Measurements from ENCODE around the gene MARVELD1. TPM values are rescaled to one million over a fixed set of nuclear protein-coding genes. Genes with fewer than 3 reads are reported as not detected.
A peak's percentile ranks its signal among the peaks of the same experiment; 100 is the strongest.

MARVELD1 gene
- total RNA-seq, 4 donors from 2014 or later, result 16.7 to 23.0 (median 21.3) TPM

- TF ChIP-seq CTCF (IDR thresholded peaks at IDR 0.05), result no peak
- ATAC-seq (ENCODE audit: low FRiP score) (peak; percentile 83), DNase-seq (ENCODE audit: low spot score) (no peak)
These were observed 10.9 kb downstream of the MARVELD1 start for GRCh38 chr10:97724341-97724941.

- ATAC-seq (ENCODE audit: low FRiP score) (peak; percentile 79), DNase-seq (ENCODE audit: low spot score) (no peak)
- no peak for TF ChIP-seq CTCF (IDR thresholded peaks at IDR 0.05)
These were observed 13.2 kb downstream of the MARVELD1 start for GRCh38 chr10:97726636-97727178.

- ATAC-seq (ENCODE audit: low FRiP score) (no peak), DNase-seq (ENCODE audit: low spot score) (no peak)
- TF ChIP-seq CTCF (IDR thresholded peaks at IDR 0.05), result no peak
These were observed 15.5 kb downstream of the MARVELD1 start for GRCh38 chr10:97729014-97729413.

DNA sequence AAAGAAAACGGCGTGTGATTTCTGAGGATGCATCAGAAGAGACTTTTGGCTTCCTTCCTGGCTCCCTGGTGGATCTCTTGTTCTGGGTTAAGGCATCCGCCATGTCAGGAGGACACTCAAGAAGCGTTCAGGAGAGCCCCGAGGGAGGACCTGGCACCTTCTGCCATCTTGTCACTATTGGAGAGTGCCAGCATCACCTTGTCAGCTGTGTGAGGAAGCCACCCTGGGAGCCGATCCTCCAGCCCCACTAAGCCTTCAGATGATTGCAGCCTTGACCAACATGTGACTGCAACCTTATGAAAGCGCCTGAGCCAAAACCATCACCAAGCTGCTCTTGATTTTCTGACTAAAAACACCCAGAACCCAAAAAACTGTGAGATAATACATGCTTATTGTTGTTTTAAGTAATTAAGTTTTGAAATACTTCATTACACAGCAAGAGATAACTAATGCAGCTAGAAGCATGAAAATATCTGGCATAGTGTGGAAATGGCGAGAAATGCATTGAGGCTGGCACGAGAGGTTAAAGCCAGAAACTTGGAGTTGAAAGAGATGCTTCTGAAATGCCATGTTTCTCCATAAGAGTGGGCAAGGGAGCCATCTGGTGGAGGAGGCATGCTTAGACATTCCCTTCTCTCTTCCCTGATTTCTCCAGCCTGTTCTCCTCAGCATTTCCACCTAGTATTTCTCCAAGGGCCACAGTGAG lies 18.0 kb downstream of the MARVELD1 start:
- peak in 1 of 3 donors; percentile 48 for TF ChIP-seq CTCF (IDR thresholded peaks at IDR 0.05)
- ATAC-seq (ENCODE audit: low FRiP score) (peak; percentile 83), DNase-seq (ENCODE audit: low spot score) (peak; percentile 60)

DNA sequence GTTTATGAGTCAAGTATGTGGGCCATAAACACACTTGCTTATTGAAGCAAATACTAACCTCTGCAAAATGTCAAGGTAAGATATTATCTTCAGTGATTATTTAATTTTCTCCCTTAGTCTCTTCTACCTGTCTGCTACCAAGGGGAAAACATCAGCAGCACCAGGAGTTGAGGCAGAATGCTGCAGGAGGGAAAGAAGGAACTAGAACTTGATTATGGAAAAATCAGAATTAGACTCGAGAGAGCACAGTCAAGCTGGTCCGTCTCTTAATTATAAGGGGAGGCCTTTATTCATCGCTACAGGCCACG lies 18.5 kb downstream of the MARVELD1 start:
- TF ChIP-seq CTCF (IDR thresholded peaks at IDR 0.05), result no peak
- no peak for ATAC-seq (ENCODE audit: low FRiP score)
- no peak for DNase-seq (ENCODE audit: low spot score)

DNA sequence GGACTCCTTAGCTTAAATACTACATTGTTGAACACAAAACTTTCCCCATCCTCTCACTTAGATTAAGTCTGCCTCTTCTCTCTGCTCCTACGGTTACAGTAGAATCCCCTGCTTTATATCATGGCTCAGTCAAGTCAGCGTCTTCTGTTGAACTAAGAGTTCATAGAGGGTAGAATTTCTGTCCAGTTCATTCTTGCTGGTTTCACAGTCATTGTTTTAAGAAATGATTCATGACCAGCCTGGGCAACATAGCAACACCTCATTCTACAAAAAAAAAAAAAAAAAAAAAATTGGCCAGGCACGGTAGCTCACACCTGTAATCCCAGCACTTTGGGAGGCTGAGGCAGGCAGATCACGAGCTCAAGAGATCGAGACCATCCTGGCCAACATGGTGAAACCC lies 19.7 kb downstream of the MARVELD1 start:
- no peak for TF ChIP-seq CTCF (IDR thresholded peaks at IDR 0.05)
- no peak for DNase-seq (ENCODE audit: low spot score)
- no peak for ATAC-seq (ENCODE audit: low FRiP score)

DNA sequence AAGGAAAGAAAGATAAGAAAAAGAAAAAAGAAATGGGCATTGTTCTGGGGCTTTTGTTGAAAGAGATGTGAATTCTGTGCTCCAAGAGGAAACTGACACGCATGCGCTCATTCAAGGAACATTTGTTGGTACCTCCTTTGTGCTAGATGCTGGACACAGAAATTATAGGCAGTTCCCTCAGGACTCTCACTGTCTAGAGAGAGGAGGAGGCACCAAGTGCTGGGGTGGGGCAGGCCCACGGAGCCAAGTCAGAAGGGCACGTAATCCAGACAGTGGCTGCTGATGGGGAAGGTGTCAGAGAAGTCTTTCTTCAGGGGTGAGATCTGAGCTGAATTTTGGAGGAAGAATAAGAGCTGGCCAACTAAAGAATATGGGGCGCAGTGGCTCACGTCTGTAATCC lies 20.5 kb downstream of the MARVELD1 start:
- no peak for TF ChIP-seq CTCF (IDR thresholded peaks at IDR 0.05)
- ATAC-seq (ENCODE audit: low FRiP score) (no peak), DNase-seq (ENCODE audit: low spot score) (no peak)

All from omental fat pad (tissue), 4 donors.